NT2/D1 (cell line): ENCODE results near the gene ATP6AP2.

Experiments
- YY1 ChIP-seq: IDR thresholded peaks from 2 replicates; pipeline ENCODE4 v1.6.1; 2011; ENCODE audit not compliant: insufficient read length, insufficient read depth
- ZNF274 ChIP-seq: IDR thresholded peaks from 2 replicates; pipeline ENCODE4 v1.6.1; 2011; ENCODE audit warnings: mild to moderate bottlenecking, low read depth, low read length

- TF ChIP-seq YY1 = no peak
- no peak for TF ChIP-seq ZNF274
Observed at GRCh38 chrX:40544343-40545266, 36.2 kb upstream of the ATP6AP2 start.
